GM19193 (cell line): Measurements from ENCODE around the gene DHX35.

Experiments used
- POLR2A ChIP-seq: IDR thresholded peaks from 4 replicates; pipeline ENCODE4 v1.6.1; 2011; ENCODE audit not compliant: insufficient read depth, insufficient read length; ENCODE audit errors: extremely low read depth

The DHX35 gene

GRCh38 chr20:38932457-38933120, 29.6 kb upstream of the DHX35 start:
- TF ChIP-seq POLR2A: no peak

DNA sequence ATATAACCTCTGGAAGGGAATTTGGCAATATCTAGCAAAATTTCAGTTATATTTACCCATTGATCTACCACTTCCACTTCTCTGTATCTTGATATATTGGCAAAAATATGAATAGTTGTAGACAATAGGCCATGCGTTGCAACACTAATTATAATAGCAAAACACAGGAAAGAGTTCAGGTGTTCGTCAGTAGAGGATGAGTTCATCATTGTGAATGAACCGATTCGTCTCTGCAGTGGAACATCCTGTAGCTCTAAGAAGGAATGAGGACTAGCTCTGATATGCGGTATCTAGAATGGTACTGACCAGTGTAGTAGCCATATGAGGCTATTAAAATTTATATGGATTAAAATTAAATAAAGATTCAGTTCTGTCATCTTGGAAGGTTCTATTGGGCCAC, 27.6 kb upstream of the DHX35 start:
- TF ChIP-seq POLR2A: no peak

- TF ChIP-seq POLR2A: no peak
Measured at GRCh38 chr20:38935285-38935684, 26.9 kb upstream of the DHX35 start.

GRCh38 chr20:38935967-38936407, 26.2 kb upstream of the DHX35 start:
- no peak for TF ChIP-seq POLR2A

GRCh38 chr20:38937000-38937399, 25.1 kb upstream of the DHX35 start:
- TF ChIP-seq POLR2A: no peak

DNA sequence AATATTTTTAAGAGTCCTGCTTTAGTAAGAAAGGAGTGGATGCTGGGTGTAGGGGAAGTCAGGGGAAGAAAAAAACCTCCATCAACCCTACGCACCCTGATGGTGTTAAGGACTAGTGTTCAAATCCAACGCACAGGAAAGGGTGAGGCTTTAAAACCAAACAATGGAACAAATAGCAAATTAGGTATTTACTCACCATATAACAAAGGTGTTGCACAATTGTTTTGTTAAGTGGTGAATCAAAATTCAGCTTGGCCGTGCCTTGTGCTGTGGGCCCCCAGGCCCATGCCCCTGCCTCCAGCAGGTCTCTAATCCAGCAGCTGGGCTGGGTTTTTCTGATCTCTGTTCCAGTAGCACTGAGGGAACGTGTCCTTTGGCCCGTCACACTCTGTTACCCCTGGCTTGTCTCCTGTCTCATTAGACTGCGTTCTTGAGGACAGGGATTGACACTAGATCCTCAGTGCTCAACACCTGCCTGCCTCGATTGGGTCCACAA, 24.1 kb upstream of the DHX35 start:
- TF ChIP-seq POLR2A: no peak

DNA sequence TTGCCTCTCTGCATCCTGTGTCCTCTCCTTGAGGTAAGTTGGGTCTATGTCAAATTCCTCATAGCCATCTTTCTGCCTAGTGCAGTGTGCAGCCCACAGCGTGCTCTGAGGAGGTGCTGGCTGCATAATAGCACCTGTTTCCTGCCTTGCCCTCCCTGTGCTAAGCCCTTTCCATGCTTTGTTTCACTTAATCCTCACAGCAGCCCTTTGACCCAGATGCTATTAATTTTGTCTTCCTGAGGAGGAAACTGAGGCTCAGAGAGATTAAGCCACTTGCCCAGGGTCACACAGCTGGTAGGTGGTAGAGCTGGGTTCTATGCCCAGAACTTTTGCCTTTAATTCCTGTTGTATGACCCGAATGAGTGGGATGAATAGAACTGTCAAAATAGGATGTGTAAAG, 22.5 kb upstream of the DHX35 start:
- TF ChIP-seq POLR2A: no peak

- TF ChIP-seq POLR2A: no peak
Measured at GRCh38 chr20:38940644-38941043, 21.5 kb upstream of the DHX35 start.

DNA sequence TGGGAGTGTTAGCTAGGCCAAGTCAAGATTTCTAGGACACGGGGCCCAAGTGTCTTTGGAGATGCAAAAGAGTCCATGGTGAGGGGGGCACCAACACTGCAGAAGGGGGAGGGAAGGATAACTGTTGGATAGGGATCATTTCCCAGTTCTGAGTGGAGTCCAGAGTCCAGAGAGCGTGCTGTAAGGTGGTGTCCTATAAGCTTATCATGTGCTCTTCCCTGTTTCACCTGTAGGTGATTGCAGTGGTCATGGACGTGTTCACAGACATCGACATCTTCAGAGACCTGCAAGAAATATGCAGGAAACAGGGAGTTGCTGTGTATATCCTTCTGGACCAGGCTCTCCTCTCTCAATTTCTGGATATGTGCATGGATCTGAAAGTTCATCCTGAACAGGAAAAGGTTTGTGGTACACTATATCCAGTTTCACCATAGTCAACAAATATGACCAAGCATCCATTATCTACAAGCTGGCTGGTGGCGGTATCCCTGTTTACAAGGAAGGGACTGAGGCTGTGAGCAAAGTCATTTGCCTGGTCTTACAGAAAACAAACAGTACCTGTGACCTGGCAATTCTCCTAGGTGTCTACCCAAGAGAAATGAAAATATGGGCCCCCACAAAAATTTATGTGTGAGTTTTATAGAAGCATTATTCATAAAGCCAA, 20.3 kb upstream of the DHX35 start:
- TF ChIP-seq POLR2A: no peak

DNA sequence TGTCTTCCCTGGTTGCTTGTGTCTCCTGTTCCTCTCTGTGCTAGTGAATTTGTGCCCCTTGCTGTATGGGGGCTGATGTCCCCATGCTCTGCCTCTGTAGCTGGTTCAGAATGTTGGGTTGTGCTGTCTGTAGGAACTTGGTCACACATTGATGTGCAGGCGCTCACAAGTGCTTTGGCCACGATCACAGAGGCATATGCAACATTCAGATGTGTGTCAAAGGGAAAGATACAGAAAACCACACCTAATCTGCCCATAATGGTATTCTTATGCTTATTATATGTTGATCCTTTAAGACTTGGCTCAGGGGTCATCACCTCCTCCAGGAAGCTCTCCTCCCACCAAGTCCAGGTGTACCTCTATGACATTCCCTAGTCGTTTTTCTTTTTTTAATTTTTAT, 17.1 kb upstream of the DHX35 start:
- no peak for TF ChIP-seq POLR2A

DNA sequence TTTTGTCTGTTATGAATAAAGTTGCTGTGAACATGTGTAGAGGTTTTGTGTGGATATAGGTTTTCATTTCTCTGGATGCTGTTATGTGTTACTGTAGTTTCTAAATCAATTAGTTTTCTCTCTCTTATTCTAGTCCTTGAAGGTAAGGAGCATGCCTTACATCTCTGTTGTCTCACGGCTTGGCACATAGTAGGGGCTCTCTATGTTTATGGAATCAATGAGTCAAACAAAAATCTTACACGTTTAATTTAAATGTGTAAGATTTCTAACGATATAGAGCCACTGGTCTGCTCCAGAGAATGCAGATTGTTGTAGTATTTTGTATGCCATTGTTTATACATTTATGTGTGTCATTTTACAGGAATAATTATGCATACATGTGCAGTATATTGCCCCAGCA, 15.3 kb upstream of the DHX35 start:
- TF ChIP-seq POLR2A: no peak

DNA sequence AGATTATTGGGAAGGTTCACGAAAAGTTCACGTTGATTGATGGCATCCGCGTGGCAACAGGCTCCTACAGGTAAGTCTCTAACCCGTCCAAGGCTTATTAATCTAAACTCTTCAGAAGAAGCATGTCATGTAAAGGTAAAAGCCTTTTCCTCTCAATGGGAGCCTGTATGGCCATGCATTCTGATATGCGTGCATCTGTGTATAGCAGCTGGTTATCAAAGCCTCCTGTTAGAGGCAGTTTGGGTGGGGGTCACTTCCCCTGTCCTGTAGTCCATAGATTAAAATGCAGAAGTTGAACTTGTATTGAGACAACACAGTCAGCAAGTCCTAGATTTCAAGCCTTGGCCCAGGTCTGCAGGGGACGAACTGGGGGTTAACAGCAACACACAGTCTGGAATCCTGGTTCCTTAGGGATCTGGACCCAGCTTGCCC, 14.2 kb upstream of the DHX35 start:
- no peak for TF ChIP-seq POLR2A

DNA sequence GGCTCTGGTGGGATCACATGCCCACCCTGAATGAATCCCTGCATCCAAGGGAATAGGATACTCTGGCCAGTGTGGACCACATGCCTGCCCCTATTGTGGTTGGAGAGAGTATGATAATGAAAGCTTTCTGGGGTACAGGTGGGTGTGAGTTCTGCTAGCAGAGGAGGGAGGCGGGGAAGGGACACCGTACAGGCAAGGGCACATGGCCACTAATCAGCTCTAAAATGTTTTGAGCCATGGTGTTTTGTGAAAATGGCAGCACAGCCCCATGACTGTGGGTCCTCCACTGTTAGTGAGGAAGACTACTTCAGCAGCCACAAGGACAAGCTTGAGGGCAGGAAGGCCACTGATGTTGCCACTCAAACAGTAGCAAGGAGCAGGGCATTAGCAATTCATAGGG, 11.9 kb upstream of the DHX35 start:
- TF ChIP-seq POLR2A: no peak

DNA sequence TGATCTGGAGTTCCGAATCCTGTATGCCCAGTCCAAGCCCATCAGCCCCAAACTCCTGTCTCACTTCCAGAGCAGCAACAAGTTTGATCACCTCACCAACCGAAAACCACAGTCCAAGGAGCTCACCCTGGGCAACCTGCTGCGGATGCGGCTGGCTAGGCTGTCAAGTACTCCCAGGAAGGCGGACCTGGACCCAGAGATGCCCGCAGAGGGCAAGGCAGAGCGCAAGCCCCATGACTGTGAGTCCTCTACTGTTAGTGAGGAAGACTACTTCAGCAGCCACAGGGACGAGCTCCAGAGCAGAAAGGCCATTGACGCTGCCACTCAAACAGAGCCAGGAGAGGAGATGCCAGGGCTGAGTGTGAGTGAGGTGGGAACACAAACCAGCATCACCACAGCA, 10.5 kb upstream of the DHX35 start:
- no peak for TF ChIP-seq POLR2A

- TF ChIP-seq POLR2A: no peak
Measured at GRCh38 chr20:38952153-38952552, 10.0 kb upstream of the DHX35 start.

DNA sequence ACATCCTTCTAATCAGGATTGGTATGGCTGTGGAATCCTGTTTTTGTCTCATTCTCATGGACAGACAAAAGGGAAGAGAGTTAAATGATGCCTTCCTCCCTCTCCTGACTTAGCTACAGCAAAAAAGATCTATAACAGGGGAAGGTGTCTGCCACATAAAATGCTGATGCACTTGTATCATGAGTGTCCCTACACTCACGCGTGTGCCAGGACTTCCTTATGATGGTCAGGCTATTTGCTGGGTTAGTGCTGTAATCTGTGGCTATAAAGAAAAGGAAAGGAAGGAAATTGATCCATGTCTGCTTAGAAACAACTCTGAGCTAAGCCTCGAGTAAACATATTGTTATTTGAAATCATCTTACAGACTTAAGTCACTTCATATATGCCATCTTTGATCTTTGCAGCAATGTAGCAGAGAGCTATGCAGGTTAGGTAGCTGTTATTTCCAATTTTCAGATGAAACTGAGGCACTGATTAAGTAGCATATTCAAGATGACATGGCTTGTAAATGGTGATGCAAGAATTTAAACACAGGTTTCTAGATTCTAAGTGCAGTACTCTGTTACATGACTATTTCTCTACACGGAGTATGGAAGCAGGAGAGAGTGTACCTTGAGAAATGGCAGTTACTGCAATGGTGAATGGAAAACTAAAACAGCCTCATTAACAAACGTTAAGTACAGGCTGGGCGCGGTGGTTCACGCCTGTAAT, 8.4 kb upstream of the DHX35 start:
- no peak for TF ChIP-seq POLR2A
